HepG2 (cell line): ENCODE measurements around the gene CABLES2. TPM values are rescaled to one million over a fixed set of nuclear protein-coding genes. Genes with fewer than 3 reads are reported as not detected.

Experiments used
- HIVEP1 ChIP-seq: sonication (generic); formaldehyde crosslinking; IDR thresholded peaks from 2 replicates; pipeline ENCODE4 v1.4.0; 2020; ENCODE audit warnings: mild to moderate bottlenecking, missing genetic modification reagents
- HNRNPL ChIP-seq: fragments of 200-400 bp; formaldehyde crosslinking; IDR thresholded peaks from 2 replicates; pipeline ENCODE4 v1.6.1; 2017; ENCODE audit warnings: mild to moderate bottlenecking, low read depth, low read length
- HNRNPLL ChIP-seq: fragments of 200-400 bp; formaldehyde crosslinking; IDR thresholded peaks from 2 replicates; pipeline ENCODE4 v1.6.1; 2017; ENCODE audit warnings: mild to moderate bottlenecking, low read depth, low read length; ENCODE audit not compliant: poor library complexity, severe bottlenecking
- JUND ChIP-seq: sonication (generic); formaldehyde crosslinking; IDR thresholded peaks from 2 replicates; pipeline ENCODE4 v1.8.0; 2022; ENCODE audit warnings: mild to moderate bottlenecking, missing genetic modification reagents
- KIAA2018 ChIP-seq: sonication (generic); formaldehyde crosslinking; IDR thresholded peaks from 2 replicates; pipeline ENCODE4 v1.5.0; 2020; ENCODE audit warnings: mild to moderate bottlenecking, missing genetic modification reagents, borderline replicate concordance
- MAFK ChIP-seq, 2 experiments: IDR thresholded peaks in 1 of 2; conservative IDR thresholded peaks in 1 of 2; 2 replicates each; pipeline ENCODE4 v1.6.1; 2011; ENCODE audit warnings: improper control_type of control experiment in 2 of 2, low read length in 2 of 2
- POGK ChIP-seq: sonication (generic); formaldehyde crosslinking; conservative IDR thresholded peaks from 2 replicates; pipeline ENCODE4 v1.8.0; 2022; ENCODE audit warnings: mild to moderate bottlenecking, moderate library complexity, missing genetic modification reagents
- POLR2A ChIP-seq, 2 experiments: IDR thresholded peaks; 2 replicates each; pipeline ENCODE4 v1.6.1; 2011; ENCODE audit warnings: low read depth in 2 of 2, low read length in 2 of 2, mild to moderate bottlenecking in 1 of 2, moderate library complexity in 1 of 2; ENCODE audit not compliant: insufficient read depth in 1 of 2
- SMAD9 ChIP-seq: sonication (generic); formaldehyde crosslinking; IDR thresholded peaks from 2 replicates; pipeline ENCODE4 v1.5.1; 2020; ENCODE audit warnings: mild to moderate bottlenecking, missing genetic modification reagents
- STAT5B ChIP-seq: sonication (generic); formaldehyde crosslinking; IDR thresholded peaks from 2 replicates; pipeline ENCODE4 v1.4.0; 2020; ENCODE audit warnings: missing genetic modification reagents
- SYNCRIP ChIP-seq: fragments of 200-400 bp; formaldehyde crosslinking; IDR thresholded peaks from 2 replicates; pipeline ENCODE4 v1.6.1; 2018; ENCODE audit warnings: mild to moderate bottlenecking, low read depth, low read length; ENCODE audit not compliant: insufficient read depth
- ZBTB8A ChIP-seq: sonication (generic); formaldehyde crosslinking; IDR thresholded peaks from 2 replicates; pipeline ENCODE4 v1.4.0; 2020; ENCODE audit warnings: mild to moderate bottlenecking, low read depth, missing genetic modification reagents, borderline replicate concordance
- ZNF225 ChIP-seq: sonication (generic); formaldehyde crosslinking; IDR thresholded peaks from 2 replicates; pipeline ENCODE4 v1.4.0; 2020; ENCODE audit warnings: mild to moderate bottlenecking, missing genetic modification reagents
- ZNF44 ChIP-seq: sonication (generic); formaldehyde crosslinking; IDR thresholded peaks from 2 replicates; pipeline ENCODE4 v1.5.1; 2020; ENCODE audit warnings: mild to moderate bottlenecking, missing genetic modification reagents
- ZNF451 ChIP-seq: sonication (generic); formaldehyde crosslinking; IDR thresholded peaks from 2 replicates; pipeline ENCODE4 v1.5.0; 2020; ENCODE audit warnings: mild to moderate bottlenecking, missing genetic modification reagents
- ZNF484 ChIP-seq: sonication (generic); formaldehyde crosslinking; IDR thresholded peaks from 2 replicates; pipeline ENCODE4 v1.5.1; 2020; ENCODE audit warnings: mild to moderate bottlenecking, low read depth, missing genetic modification reagents, borderline replicate concordance
- polyA plus RNA-seq, 8 experiments: library from polyadenylated mRNA; depleted of rRNA in 3 of 8; stranded (reverse) in 7 of 8; unstranded in 1 of 8; fragments of >200 nt; fragmentation: Illumina TruSeq in 4 of 8; extraction: Trizol in 4 of 8; gene quantifications; 2 replicates each; pipeline versions ENCODE4 v1.2.1 to v1.2.3, GENCODE V29; 2011 to 2016; ENCODE audit warnings: low read depth in 4 of 8, missing spikeins in 1 of 8, mixed read lengths in 1 of 8; ENCODE audit not compliant: insufficient read depth in 1 of 8
- total RNA-seq, 5 experiments: library from RNA; depleted of rRNA; stranded (reverse); fragments of >200 nt; fragmentation: Illumina TruSeq; extraction: Trizol; gene quantifications; 2 replicates each; pipeline ENCODE4 v1.2.3, GENCODE V29; 2016; ENCODE audit warnings: low read depth in 1 of 5
- TF ChIP-seq, protein P1 (sequence below): sonication (generic); formaldehyde crosslinking; IDR thresholded peaks from 2 replicates; pipeline ENCODE4 v1.4.0; 2020; ENCODE audit warnings: missing genetic modification reagents, borderline replicate concordance

The CABLES2 gene
- total and polyA plus RNA-seq, 2 of the 13 experiments (the other 11 are each of a cell fraction or from before 2014, with no cell fraction given) = 5.2 to 9.7 TPM

- TF ChIP-seq HIVEP1 (CRISPR knock-in tag) (no peak), ZBTB8A (CRISPR knock-in tag) (no peak), KIAA2018 (CRISPR knock-in tag) (no peak), ZNF225 (CRISPR knock-in tag) (0 out of 2 replicates have a peak, but pooled peaks have one; percentile 11), SMAD9 (CRISPR knock-in tag) (0 out of 2 replicates have a peak, but pooled peaks have one; percentile 81), ZNF451 (CRISPR knock-in tag) (no peak), HNRNPLL (no peak), MAFK (conservative IDR thresholded peaks at IDR 0.05 in 1 of 2, IDR thresholded peaks at IDR 0.05 in 1 of 2; ENCODE audit: low read length in 2 of 2) (no peak), JUND (CRISPR knock-in tag) (0 out of 2 replicates have a peak, but pooled peaks have one; percentile 40), ZNF44 (CRISPR knock-in tag) (0 out of 2 replicates have a peak, but pooled peaks have one; percentile 36), POGK (CRISPR knock-in tag) (no peak), HNRNPL (no peak), STAT5B (CRISPR knock-in tag) (no peak), POLR2A (IDR thresholded peaks at IDR 0.05; ENCODE audit: insufficient read depth in 1 of 2, low read depth in 2 of 2, low read length in 2 of 2) (no peak), ZNF484 (CRISPR knock-in tag) (peak; percentile 44; the same call in 1 of the 2 replicates), SYNCRIP (no peak)
- TF ChIP-seq, protein P1, sequence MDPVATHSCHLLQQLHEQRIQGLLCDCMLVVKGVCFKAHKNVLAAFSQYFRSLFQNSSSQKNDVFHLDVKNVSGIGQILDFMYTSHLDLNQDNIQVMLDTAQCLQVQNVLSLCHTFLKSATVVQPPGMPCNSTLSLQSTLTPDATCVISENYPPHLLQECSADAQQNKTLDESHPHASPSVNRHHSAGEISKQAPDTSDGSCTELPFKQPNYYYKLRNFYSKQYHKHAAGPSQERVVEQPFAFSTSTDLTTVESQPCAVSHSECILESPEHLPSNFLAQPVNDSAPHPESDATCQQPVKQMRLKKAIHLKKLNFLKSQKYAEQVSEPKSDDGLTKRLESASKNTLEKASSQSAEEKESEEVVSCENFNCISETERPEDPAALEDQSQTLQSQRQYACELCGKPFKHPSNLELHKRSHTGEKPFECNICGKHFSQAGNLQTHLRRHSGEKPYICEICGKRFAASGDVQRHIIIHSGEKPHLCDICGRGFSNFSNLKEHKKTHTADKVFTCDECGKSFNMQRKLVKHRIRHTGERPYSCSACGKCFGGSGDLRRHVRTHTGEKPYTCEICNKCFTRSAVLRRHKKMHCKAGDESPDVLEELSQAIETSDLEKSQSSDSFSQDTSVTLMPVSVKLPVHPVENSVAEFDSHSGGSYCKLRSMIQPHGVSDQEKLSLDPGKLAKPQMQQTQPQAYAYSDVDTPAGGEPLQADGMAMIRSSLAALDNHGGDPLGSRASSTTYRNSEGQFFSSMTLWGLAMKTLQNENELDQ (CRISPR knock-in tag) = no peak
Measured at GRCh38 chr20:62410746-62411478, 3.8 kb upstream of the CABLES2 start (continued).
